ENCODE data around the gene NCAPD2.

DNA sequence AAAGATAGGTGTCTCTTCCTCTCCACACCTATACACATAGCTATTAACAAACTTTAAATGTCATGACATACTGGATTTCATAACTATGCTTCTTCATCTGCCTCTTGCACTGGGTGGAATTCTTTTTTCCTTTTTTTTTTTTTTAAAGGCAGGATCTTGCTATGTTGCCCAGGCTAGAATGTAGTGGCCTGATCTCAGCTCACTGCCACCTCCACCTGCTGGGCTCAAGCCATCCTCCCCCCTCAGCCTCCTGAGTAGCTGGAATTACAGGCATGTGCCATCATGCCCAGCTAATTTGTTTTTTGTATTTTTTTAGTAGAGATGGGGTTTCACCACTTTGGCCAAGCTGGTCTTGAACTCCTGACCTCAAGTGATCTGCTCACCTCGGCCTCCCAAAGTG lies 5.7 kb upstream of the NCAPD2 start:
- TF ChIP-seq, protein P1, sequence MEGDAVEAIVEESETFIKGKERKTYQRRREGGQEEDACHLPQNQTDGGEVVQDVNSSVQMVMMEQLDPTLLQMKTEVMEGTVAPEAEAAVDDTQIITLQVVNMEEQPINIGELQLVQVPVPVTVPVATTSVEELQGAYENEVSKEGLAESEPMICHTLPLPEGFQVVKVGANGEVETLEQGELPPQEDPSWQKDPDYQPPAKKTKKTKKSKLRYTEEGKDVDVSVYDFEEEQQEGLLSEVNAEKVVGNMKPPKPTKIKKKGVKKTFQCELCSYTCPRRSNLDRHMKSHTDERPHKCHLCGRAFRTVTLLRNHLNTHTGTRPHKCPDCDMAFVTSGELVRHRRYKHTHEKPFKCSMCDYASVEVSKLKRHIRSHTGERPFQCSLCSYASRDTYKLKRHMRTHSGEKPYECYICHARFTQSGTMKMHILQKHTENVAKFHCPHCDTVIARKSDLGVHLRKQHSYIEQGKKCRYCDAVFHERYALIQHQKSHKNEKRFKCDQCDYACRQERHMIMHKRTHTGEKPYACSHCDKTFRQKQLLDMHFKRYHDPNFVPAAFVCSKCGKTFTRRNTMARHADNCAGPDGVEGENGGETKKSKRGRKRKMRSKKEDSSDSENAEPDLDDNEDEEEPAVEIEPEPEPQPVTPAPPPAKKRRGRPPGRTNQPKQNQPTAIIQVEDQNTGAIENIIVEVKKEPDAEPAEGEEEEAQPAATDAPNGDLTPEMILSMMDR (IDR thresholded peaks at IDR 0.05; ENCODE audit: low read depth, low read length) = no peak
- no peak for TF ChIP-seq POLR2A (IDR thresholded peaks at IDR 0.05; ENCODE audit: extremely low read depth, insufficient read length)
